PFSK-1 (cell line): ENCODE results near the gene LDAH.

Experiments used
- FOXP2 ChIP-seq: optimal IDR thresholded peaks from 2 replicates; pipeline ENCODE3; 2011; ENCODE audit warnings: borderline replicate concordance, control low read depth, inconsistent platforms; ENCODE audit not compliant: insufficient read depth; ENCODE audit errors: extremely low read length, extremely low read depth
- POLR2AphosphoS5 ChIP-seq: IDR thresholded peaks from 2 replicates; pipeline ENCODE4 v1.6.1; 2012; ENCODE audit warnings: low read depth, mild to moderate bottlenecking, control low read depth, low read length, moderate library complexity
- SIN3A ChIP-seq: IDR thresholded peaks from 2 replicates; pipeline ENCODE4 v1.6.1; 2012; ENCODE audit warnings: mild to moderate bottlenecking, low read length, moderate library complexity, borderline replicate concordance; ENCODE audit not compliant: insufficient read depth
- TAF1 ChIP-seq: IDR thresholded peaks from 2 replicates; pipeline ENCODE4 v1.6.1; 2012; ENCODE audit warnings: low read length, control low read depth, borderline replicate concordance; ENCODE audit not compliant: insufficient read depth
- TF ChIP-seq, protein P1 (sequence below), 2 experiments: IDR thresholded peaks; 2 replicates each; pipeline versions ENCODE4 v1.6.1 to v1.8.0; 2011 to 2012; ENCODE audit warnings: low read depth in 2 of 2, low read length in 2 of 2, control low read depth in 1 of 2, inconsistent platforms in 1 of 2, mild to moderate bottlenecking in 1 of 2, moderate library complexity in 1 of 2; ENCODE audit not compliant: insufficient read depth in 1 of 2

The LDAH gene

DNA sequence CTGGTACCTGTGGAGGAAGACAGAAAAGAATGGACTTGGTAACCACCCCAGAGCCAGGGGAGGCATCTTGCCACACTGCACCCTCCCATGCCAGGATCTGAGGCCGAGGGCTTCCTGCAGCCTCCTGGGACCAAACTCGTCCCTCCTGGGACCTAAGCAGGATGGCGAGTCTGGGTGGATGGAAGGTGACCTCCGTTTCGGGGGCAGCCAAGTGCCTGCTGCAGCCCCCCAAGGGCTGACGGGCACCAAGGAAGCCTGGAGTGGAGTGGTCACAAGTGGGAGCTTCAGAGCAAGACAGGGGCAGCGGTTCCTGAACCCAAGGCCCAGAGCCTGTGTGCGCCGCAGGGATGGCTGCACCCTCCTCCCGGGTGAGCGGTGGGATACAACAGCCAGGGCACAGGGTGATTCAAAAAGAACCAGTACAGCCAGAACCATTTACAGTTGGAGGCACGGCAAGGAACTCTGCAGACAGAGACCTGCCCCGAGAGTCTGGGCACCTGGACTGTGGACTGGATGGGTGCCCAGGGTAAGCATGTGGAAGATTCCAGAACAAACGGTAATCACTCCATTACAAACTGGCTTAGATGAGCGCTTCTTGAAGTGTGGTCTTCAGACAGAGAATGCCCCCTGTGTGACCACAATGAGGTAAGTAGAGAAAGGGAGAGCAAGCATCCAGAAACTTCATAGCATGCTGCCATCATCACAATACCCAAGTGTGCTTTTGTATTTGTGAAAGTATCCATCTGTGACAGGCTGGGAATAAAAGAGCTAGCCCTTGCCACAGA is 184.1 kb downstream of the LDAH start:
- TF ChIP-seq SIN3A (no peak), POLR2AphosphoS5 (no peak), FOXP2 (no peak), TAF1 (no peak)
- TF ChIP-seq, protein P1, sequence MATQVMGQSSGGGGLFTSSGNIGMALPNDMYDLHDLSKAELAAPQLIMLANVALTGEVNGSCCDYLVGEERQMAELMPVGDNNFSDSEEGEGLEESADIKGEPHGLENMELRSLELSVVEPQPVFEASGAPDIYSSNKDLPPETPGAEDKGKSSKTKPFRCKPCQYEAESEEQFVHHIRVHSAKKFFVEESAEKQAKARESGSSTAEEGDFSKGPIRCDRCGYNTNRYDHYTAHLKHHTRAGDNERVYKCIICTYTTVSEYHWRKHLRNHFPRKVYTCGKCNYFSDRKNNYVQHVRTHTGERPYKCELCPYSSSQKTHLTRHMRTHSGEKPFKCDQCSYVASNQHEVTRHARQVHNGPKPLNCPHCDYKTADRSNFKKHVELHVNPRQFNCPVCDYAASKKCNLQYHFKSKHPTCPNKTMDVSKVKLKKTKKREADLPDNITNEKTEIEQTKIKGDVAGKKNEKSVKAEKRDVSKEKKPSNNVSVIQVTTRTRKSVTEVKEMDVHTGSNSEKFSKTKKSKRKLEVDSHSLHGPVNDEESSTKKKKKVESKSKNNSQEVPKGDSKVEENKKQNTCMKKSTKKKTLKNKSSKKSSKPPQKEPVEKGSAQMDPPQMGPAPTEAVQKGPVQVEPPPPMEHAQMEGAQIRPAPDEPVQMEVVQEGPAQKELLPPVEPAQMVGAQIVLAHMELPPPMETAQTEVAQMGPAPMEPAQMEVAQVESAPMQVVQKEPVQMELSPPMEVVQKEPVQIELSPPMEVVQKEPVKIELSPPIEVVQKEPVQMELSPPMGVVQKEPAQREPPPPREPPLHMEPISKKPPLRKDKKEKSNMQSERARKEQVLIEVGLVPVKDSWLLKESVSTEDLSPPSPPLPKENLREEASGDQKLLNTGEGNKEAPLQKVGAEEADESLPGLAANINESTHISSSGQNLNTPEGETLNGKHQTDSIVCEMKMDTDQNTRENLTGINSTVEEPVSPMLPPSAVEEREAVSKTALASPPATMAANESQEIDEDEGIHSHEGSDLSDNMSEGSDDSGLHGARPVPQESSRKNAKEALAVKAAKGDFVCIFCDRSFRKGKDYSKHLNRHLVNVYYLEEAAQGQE (IDR thresholded peaks at IDR 0.05; ENCODE audit: insufficient read depth in 1 of 2, low read depth in 2 of 2, low read length in 2 of 2): no peak

DNA sequence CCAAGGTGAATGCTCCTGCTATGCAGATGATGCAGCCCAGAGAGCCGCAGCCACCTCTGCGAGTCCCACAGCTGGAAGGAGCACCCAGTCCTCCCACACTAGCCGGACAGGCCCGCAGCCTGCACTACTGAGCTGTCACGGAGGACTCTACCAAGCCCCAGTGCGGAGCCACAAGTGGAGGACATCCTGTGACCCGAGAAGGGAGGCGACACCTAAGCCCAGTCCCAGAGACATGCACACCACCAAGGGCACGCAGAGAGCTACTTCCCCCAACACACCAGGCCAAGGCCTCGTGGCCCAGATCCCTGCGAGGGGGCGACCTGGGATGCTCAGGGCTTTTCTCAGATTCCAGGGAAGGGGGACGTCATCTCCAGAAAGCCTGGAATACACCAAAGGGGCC is 184.9 kb downstream of the LDAH start:
- TF ChIP-seq POLR2AphosphoS5 (no peak), TAF1 (no peak), SIN3A (no peak), FOXP2 (no peak)
- TF ChIP-seq, protein P1 (IDR thresholded peaks at IDR 0.05; ENCODE audit: insufficient read depth in 1 of 2, low read depth in 2 of 2, low read length in 2 of 2): no peak

DNA sequence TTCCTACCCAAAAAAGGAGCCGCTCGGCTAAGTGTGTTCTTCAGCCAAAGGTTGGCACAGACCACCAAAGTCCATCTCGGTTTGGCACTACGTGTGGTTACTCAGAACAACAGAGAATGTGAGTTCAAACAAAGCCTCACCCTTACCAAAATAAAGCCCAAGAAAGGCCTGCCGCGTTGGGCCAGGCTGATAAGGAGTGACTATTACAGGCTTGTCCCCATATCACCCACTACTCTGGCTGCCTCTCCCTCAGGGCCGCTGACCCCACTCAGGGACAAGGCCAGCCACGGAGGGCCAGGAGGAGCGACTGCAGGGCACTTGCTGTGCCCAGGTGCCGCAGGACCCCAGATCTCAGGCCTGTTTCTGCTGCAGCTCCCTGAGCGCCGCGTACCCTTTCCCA is 185.8 kb downstream of the LDAH start:
- TF ChIP-seq FOXP2 (no peak), TAF1 (no peak), SIN3A (no peak), POLR2AphosphoS5 (no peak)
- TF ChIP-seq, protein P1 (IDR thresholded peaks at IDR 0.05; ENCODE audit: insufficient read depth in 1 of 2, low read depth in 2 of 2, low read length in 2 of 2): no peak

DNA sequence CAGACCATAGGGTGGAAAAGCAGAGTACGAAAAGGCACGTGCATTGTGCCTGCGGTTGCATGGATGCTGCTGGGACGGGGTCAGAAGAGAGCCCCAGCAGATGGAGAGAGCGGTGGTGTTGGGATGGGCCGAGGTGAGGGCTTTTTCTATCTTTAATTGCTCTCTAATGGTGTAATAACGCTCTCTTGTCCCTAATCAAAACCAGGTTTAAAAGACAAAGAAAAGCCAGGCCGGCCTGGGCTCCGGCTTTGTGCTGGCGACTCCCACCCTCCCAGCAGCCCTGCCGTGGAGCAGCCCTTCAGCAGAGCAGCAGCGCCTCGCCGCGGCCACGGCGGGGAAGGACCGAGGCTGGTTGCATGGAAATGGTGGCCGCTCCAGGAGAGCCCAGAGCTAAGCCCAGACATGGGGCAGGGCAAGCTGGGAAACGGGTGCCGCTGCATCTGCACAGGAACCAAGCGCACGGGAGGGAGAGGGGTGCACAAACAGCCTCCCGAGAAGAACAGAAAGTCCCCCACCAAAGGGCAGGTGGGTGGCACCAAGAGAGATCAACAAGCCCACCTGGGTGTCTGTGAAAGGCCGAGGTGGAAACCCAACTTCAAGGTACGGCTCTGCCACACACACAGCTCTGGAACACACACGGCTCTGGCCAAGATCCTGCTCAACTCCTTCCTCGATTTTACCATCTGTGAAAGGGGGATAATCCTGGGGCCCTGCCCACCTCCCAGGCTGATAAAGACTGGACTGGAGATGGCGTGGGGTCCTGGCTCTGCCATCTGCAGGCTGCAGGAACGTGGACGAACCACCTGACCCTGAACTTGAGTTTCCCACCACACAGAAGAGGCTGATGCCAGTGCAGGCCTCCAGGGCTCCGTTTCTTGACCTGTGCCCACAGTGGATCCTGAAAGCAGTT is 187.0 kb downstream of the LDAH start:
- TF ChIP-seq, protein P1 (IDR thresholded peaks at IDR 0.05; ENCODE audit: insufficient read depth in 1 of 2, low read depth in 2 of 2, low read length in 2 of 2): no peak
- TF ChIP-seq TAF1: peak; percentile 28; the same call in 1 of the 2 replicates
- TF ChIP-seq FOXP2: peak; percentile 91
- no peak for TF ChIP-seq POLR2AphosphoS5
- TF ChIP-seq SIN3A: no peak
